SK-N-SH (cell line): ENCODE data around the gene FANCI.

ENCODE experiments used
- EZH2phosphoT487 ChIP-seq: fragments of 200-600 bp; sonication (generic); IDR thresholded peaks from 2 replicates; pipeline ENCODE4 v1.6.1; 2017; ENCODE audit warnings: low read depth, mixed run types, mild to moderate bottlenecking, antibody characterized with exemption, moderate library complexity, borderline replicate concordance
- FOXM1 ChIP-seq: IDR thresholded peaks from 2 replicates; pipeline ENCODE4 v1.4.0; 2012; ENCODE audit warnings: low read depth, mild to moderate bottlenecking
- GATA2 ChIP-seq: sonication (generic); formaldehyde crosslinking; IDR thresholded peaks from 2 replicates; pipeline ENCODE4 v1.5.0; 2020; ENCODE audit warnings: mild to moderate bottlenecking, missing genetic modification reagents
- MAX ChIP-seq: IDR thresholded peaks from 2 replicates; pipeline ENCODE4 v1.4.0; 2012; ENCODE audit warnings: low read depth
- RXRA ChIP-seq: IDR thresholded peaks from 2 replicates; pipeline ENCODE4 v1.4.0; 2012; ENCODE audit warnings: low read depth, mild to moderate bottlenecking, borderline replicate concordance
- SIN3A ChIP-seq: IDR thresholded peaks from 2 replicates; pipeline ENCODE4 v1.6.1; 2012; ENCODE audit warnings: low read depth, mild to moderate bottlenecking, low read length, moderate library complexity, borderline replicate concordance
- TF ChIP-seq, protein P1 (sequence below): fragments of 200-600 bp; sonication (generic); IDR thresholded peaks from 2 replicates; pipeline ENCODE4 v1.6.1; 2017; ENCODE audit warnings: antibody characterized with exemption, mild to moderate bottlenecking, moderate library complexity
- TF ChIP-seq, protein P2 (sequence below): IDR thresholded peaks from 2 replicates; pipeline ENCODE4 v1.6.1; 2012; ENCODE audit warnings: mild to moderate bottlenecking, low read depth, low read length, moderate library complexity
- TF ChIP-seq, protein P3 (sequence below): fragments of 150-350 bp; IDR thresholded peaks from 2 replicates; pipeline ENCODE4 v1.6.1; 2016; ENCODE audit warnings: mild to moderate bottlenecking, low read depth, low read length

GRCh38 chr15:89195836-89196235 lies 47.9 kb upstream of the FANCI start:
- TF ChIP-seq SIN3A (no peak), GATA2 (CRISPR knock-in tag) (no peak), RXRA (no peak), EZH2phosphoT487 (no peak), FOXM1 (no peak), MAX (no peak)
- TF ChIP-seq, protein P1, sequence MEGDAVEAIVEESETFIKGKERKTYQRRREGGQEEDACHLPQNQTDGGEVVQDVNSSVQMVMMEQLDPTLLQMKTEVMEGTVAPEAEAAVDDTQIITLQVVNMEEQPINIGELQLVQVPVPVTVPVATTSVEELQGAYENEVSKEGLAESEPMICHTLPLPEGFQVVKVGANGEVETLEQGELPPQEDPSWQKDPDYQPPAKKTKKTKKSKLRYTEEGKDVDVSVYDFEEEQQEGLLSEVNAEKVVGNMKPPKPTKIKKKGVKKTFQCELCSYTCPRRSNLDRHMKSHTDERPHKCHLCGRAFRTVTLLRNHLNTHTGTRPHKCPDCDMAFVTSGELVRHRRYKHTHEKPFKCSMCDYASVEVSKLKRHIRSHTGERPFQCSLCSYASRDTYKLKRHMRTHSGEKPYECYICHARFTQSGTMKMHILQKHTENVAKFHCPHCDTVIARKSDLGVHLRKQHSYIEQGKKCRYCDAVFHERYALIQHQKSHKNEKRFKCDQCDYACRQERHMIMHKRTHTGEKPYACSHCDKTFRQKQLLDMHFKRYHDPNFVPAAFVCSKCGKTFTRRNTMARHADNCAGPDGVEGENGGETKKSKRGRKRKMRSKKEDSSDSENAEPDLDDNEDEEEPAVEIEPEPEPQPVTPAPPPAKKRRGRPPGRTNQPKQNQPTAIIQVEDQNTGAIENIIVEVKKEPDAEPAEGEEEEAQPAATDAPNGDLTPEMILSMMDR = no peak
- TF ChIP-seq, protein P2, sequence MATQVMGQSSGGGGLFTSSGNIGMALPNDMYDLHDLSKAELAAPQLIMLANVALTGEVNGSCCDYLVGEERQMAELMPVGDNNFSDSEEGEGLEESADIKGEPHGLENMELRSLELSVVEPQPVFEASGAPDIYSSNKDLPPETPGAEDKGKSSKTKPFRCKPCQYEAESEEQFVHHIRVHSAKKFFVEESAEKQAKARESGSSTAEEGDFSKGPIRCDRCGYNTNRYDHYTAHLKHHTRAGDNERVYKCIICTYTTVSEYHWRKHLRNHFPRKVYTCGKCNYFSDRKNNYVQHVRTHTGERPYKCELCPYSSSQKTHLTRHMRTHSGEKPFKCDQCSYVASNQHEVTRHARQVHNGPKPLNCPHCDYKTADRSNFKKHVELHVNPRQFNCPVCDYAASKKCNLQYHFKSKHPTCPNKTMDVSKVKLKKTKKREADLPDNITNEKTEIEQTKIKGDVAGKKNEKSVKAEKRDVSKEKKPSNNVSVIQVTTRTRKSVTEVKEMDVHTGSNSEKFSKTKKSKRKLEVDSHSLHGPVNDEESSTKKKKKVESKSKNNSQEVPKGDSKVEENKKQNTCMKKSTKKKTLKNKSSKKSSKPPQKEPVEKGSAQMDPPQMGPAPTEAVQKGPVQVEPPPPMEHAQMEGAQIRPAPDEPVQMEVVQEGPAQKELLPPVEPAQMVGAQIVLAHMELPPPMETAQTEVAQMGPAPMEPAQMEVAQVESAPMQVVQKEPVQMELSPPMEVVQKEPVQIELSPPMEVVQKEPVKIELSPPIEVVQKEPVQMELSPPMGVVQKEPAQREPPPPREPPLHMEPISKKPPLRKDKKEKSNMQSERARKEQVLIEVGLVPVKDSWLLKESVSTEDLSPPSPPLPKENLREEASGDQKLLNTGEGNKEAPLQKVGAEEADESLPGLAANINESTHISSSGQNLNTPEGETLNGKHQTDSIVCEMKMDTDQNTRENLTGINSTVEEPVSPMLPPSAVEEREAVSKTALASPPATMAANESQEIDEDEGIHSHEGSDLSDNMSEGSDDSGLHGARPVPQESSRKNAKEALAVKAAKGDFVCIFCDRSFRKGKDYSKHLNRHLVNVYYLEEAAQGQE = no peak
- TF ChIP-seq, protein P3, sequence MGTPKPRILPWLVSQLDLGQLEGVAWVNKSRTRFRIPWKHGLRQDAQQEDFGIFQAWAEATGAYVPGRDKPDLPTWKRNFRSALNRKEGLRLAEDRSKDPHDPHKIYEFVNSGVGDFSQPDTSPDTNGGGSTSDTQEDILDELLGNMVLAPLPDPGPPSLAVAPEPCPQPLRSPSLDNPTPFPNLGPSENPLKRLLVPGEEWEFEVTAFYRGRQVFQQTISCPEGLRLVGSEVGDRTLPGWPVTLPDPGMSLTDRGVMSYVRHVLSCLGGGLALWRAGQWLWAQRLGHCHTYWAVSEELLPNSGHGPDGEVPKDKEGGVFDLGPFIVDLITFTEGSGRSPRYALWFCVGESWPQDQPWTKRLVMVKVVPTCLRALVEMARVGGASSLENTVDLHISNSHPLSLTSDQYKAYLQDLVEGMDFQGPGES = no peak
